ENCODE measurements around the gene FHOD3. TPM values are rescaled to one million over a fixed set of nuclear protein-coding genes. Genes with fewer than 3 reads are reported as not detected.

Gene FHOD3
- total RNA-seq, 1 experiment from 2014 or later, result 0.10 TPM

DNA sequence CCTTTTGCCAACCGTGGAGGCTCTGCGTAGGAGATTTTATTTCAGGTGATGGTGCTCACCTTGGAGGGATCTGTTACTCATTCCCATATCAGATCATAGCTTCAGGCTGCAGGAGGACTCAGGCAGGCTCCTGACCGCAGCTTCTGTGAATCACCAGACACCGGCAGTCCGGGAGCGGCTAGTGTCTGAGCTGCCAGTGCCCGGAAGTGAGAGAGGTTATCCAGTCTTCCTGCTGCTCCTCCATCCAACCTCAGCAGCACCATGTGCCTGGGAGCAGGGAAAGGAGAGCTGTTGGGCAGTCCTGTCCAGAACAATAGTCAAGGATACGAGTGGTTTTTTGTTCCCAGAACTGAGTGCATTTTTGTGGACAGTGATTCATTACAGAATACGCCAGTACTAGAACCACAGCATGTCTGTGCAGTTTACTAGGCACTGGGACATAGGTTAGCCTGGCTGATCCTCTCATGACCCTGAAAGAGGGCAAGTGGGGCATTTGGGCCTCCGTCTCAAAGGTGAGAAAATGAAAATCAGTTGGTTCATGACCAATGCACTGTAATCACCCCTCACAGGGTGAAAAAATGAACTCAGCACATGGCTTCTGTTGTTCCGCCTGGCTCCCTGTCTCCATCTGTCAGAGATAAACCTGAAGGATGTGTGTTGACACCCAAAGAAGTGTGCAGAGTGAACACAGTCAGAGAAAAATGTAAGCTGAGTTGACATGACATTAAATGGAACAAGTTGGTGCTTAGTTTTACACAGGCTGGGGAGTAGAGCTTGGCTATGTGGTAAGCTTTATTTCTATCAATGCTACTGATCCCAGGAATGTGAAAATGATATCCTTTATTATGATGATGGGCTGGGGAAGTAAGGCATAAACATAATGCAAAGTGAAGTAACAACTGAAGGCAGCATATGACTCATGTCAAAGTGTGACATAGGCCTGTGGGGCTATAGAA, 12.2 kb downstream of the FHOD3 start:
- no peaks in the 10 kb centered on the region for H3K9me3 ChIP-seq
- H3K27me3 ChIP-seq, result peaks cover 2% of the 10 kb centered on the region; the same call in 1 of the 2 replicates
- H3K4me3 ChIP-seq, result no peak overlapping the region
- no peaks in the 10 kb centered on the region for H3K36me3 ChIP-seq
- DNase-seq, result peak; percentile 90

- Histone ChIP-seq H3K27me3 (no peaks in the 10 kb centered on the region), H3K4me3 (no peak overlapping the region), H3K36me3 (no peaks in the 10 kb centered on the region), H3K9me3 (no peaks in the 10 kb centered on the region)
- no peak for DNase-seq
Measured at GRCh38 chr18:36311026-36311570, 13.6 kb downstream of the FHOD3 start.

DNA sequence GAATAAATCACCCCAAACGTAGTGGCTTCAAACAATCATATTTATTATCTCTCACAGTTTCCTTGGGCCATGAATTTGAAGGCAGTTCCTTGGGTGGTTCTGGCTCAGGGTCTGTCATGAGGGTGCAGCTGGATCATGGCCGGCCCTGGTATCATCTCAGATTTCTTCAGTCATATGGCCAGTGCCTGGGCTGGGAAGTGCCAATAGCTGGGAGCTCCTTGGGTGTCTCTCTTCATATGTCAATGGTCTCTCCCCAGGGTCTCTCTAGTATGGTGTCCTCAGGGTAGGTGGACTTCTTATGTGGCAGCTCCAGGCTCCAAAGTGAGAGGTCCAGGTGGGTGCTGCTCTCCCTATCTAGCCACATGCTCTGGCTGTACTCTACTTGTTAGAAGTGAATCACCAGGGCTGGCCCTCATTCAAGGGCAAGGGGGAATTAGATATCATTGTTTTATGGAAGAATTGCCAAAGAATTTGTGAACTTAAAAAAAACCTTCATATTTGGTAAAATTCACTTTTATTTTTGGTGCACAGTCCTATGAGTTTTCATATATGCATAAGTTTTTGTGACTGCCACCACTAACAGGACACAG, 15.4 kb downstream of the FHOD3 start:
- Histone ChIP-seq H3K4me3 (no peak overlapping the region), H3K36me3 (no peaks in the 10 kb centered on the region), H3K9me3 (no peaks in the 10 kb centered on the region), H3K27me3 (no peaks in the 10 kb centered on the region)
- no peak for DNase-seq

DNA sequence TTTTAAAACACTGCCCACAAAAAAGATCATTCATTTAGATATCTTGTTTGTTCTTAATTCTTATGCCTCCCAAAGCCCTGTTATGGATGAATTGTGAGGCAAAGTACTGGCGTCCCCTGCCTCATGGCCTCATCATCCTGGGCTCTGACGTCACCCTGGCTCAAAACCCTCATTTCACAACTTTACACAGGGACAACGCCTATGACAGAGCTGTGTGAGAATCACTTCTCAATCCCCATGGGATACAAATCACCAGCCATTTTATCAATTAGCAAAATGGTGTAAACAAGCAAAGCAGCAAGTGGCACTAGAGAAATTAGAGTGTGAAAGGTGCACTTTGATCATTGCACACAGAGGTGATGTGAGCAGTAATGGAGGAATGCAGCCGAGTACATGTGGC, 16.6 kb downstream of the FHOD3 start:
- H3K36me3 ChIP-seq, result no peaks in the 10 kb centered on the region
- no peaks in the 10 kb centered on the region for H3K27me3 ChIP-seq
- no peak overlapping the region for H3K4me3 ChIP-seq
- H3K9me3 ChIP-seq, result peaks cover under 1% of the 10 kb centered on the region; the same call in 1 of the 2 replicates
- no peak for DNase-seq

GRCh38 chr18:36314754-36315153, 17.2 kb downstream of the FHOD3 start:
- Histone ChIP-seq H3K4me3 (no peak overlapping the region), H3K27me3 (no peaks in the 10 kb centered on the region), H3K36me3 (no peaks in the 10 kb centered on the region), H3K9me3 (peaks cover 3% of the 10 kb centered on the region; the same call in 1 of the 2 replicates)
- no peak for DNase-seq

DNA sequence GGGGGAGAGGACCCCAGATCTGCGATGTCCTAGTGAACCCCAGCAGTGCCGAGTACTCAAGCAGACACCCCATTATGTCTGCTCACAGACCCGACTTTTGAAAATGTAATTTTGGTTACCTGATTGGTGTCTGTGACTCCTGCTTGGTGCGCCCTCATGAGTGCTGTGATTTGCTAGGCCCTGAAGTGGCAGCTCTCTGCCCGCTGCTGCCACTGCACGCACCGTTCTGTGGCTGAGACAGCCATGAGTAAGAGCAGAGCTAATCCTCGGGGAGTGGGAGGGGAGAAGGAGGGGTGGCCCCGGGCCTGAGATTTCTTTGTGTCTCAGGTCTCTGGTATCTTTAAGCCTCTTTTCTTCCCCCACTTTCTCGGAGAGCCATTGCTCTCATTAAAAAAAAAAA, 18.2 kb downstream of the FHOD3 start:
- DNase-seq, result peak; percentile 49
- Histone ChIP-seq H3K36me3 (no peaks in the 10 kb centered on the region), H3K27me3 (no peaks in the 10 kb centered on the region), H3K4me3 (no peak overlapping the region), H3K9me3 (peaks cover 3% of the 10 kb centered on the region; the same call in 1 of the 2 replicates)

DNA sequence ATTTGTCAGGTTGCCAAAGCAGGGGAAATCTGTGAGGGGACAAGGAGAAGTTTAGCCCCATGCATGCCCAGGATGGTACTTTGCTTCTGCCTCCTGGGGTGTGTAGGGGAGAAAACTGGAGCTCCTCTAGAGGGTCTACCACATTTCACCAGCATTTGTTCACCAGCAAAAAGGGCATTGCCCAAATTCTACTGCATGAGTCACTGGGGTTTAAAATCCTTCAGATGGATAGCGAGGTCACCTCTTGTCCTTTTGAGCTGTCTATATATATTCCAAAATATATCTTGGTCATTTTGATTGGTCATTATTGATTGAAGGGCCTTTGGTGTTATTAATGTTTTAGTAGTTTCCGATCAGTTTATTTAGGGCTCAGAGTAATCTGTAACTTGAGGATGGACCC, 18.7 kb downstream of the FHOD3 start:
- H3K27me3 ChIP-seq, result no peaks in the 10 kb centered on the region
- no peak overlapping the region for H3K4me3 ChIP-seq
- no peak for DNase-seq
- no peaks in the 10 kb centered on the region for H3K36me3 ChIP-seq
- peaks cover 3% of the 10 kb centered on the region; the same call in 1 of the 2 replicates for H3K9me3 ChIP-seq

- Histone ChIP-seq H3K27me3 (no peaks in the 10 kb centered on the region; the same call in 1 of the 2 replicates), H3K36me3 (no peaks in the 10 kb centered on the region), H3K9me3 (peaks cover 3% of the 10 kb centered on the region; the same call in 1 of the 2 replicates), H3K4me3 (no peak overlapping the region)
- DNase-seq, result no peak
Measured at GRCh38 chr18:36321658-36322407, 24.3 kb downstream of the FHOD3 start.

DNA sequence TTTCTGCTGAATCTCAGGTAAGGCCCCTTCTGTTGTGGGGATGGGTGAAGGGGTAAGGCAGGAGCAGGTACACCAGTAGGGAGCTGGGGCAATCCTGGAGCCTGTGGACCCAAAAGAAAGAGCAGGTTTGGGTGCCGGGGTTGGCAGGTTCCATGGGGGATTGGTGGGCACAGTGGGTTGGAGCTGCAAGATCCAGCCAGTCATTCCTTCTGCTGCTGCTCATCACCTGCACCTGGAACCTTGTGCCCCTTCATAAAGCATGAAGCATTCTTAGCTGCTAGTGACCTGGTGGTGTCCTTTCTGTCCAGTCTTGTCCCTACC, 24.9 kb downstream of the FHOD3 start:
- Histone ChIP-seq H3K36me3 (no peaks in the 10 kb centered on the region), H3K4me3 (no peak overlapping the region), H3K9me3 (peaks cover 3% of the 10 kb centered on the region; the same call in 1 of the 2 replicates), H3K27me3 (no peaks in the 10 kb centered on the region; the same call in 1 of the 2 replicates)
- DNase-seq, result no peak

- no peak for DNase-seq
- H3K9me3 ChIP-seq, result peaks cover 3% of the 10 kb centered on the region; the same call in 1 of the 2 replicates
- H3K27me3 ChIP-seq, result no peaks in the 10 kb centered on the region; the same call in 1 of the 2 replicates
- no peak overlapping the region for H3K4me3 ChIP-seq
- H3K36me3 ChIP-seq, result no peaks in the 10 kb centered on the region
Measured at GRCh38 chr18:36322734-36323133, 25.2 kb downstream of the FHOD3 start.

- DNase-seq, result no peak
- Histone ChIP-seq H3K4me3 (no peak overlapping the region), H3K9me3 (peaks cover 3% of the 10 kb centered on the region; the same call in 1 of the 2 replicates), H3K27me3 (no peaks in the 10 kb centered on the region; the same call in 1 of the 2 replicates), H3K36me3 (no peaks in the 10 kb centered on the region)
Measured at GRCh38 chr18:36323421-36323820, 25.9 kb downstream of the FHOD3 start.

- H3K36me3 ChIP-seq, result no peaks in the 10 kb centered on the region
- no peaks in the 10 kb centered on the region; the same call in 1 of the 2 replicates for H3K27me3 ChIP-seq
- H3K9me3 ChIP-seq, result no peaks in the 10 kb centered on the region
- H3K4me3 ChIP-seq, result no peak overlapping the region
- no peak for DNase-seq
Measured at GRCh38 chr18:36325846-36326245, 28.3 kb downstream of the FHOD3 start.

- H3K4me3 ChIP-seq, result no peak overlapping the region
- no peaks in the 10 kb centered on the region for H3K36me3 ChIP-seq
- H3K9me3 ChIP-seq, result no peaks in the 10 kb centered on the region
- DNase-seq, result no peak
- H3K27me3 ChIP-seq, result no peaks in the 10 kb centered on the region; the same call in 1 of the 2 replicates
Measured at GRCh38 chr18:36326771-36327170, 29.3 kb downstream of the FHOD3 start.

DNA sequence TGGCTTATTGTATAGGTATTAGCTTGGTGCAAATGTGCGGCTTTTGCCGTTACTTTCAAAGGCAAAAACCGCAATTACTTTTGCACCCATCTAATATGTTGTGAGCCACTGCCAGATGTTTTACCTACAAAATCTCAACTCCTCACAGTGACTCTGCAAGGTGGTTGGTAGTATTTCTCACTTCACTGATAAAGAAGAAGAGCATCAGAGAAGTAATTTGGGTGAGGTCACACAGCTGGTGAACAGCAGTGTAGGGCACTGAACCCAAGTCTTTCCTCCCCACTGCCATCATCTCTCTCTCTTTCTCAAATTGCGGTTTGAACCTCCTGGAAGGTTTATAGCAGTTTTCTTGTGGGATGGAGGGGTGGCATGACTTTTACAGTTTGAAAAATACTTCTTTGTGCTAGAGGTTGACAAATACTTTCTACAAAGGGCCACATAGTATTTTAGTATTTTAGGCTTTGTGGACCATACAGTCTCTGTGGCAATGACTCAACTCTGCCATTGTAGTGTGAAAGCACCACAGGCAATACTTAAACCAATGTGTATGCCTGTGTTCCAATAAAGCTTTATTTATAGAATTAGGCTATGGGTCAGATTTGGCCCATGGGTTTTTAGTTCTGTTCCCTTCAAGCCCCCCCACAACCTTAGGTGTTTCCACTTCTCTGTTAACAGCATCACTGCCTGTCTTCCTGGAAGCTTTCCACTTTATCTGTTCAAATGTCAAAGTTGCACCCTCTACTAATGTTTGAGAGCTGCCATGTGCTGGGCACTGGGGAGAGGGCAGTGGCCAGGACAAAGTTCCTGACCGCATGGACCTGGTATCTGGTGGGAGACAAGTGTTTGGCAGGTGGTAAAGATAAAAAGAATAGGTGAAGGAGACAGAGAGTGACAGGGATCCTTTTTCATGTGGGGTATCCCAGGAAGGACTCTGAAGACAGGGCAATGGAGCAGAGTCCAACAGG, 30.1 kb downstream of the FHOD3 start:
- no peak overlapping the region for H3K4me3 ChIP-seq
- H3K27me3 ChIP-seq, result no peaks in the 10 kb centered on the region; the same call in 1 of the 2 replicates
- DNase-seq, result no peak
- H3K36me3 ChIP-seq, result no peaks in the 10 kb centered on the region
- no peaks in the 10 kb centered on the region for H3K9me3 ChIP-seq

GRCh38 chr18:36328385-36328858, 30.9 kb downstream of the FHOD3 start:
- no peak for DNase-seq
- Histone ChIP-seq H3K4me3 (no peak overlapping the region), H3K27me3 (no peaks in the 10 kb centered on the region; the same call in 1 of the 2 replicates), H3K9me3 (no peaks in the 10 kb centered on the region), H3K36me3 (no peaks in the 10 kb centered on the region)

Data from MG63 (cell line).